ENCODE results near the gene GLS.

DNA sequence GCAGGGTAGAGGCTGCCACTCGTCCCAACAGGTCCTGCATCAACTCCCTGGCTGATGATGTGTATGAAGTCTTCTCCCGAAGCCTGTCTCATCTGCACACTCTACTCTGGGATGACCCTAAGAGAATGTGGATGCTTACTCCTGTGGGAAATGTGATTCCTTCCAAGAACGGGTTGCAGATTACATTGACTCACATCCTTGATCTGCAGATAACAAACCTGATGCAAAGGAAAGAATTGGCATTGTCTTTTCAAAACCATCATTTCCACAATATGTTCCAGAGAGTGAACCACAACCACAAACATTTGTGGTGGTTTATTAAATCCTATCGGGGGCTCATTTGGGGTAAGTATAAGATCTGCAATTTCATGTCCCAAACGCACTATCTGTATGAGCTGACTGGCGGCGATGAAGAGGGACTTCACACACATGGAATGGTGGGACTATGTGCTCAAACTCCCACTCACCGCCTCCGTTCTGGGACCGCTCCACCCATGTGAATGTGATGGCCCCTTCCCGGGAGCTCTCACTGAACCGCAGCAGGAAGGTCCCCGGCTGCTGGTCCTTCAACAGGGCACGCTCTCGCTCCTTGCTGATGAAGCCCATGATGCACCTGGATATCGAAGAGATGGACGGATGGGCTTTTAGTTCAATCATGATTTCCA, 97.9 kb downstream of the GLS start:
- no peak for TF ChIP-seq CTCF (IDR thresholded peaks at IDR 0.05 in 4 of 5, conservative IDR thresholded peaks at IDR 0.05 in 1 of 5)
- no peak for TF ChIP-seq POLR2A (IDR thresholded peaks at IDR 0.05)

All from gastrocnemius medialis (tissue), 4 donors.